T-helper 1 cell treated with Interleukin-12 subunit alpha and Interleukin-12 subunit beta and Interleukin-4 antibody, amounts not matched to agents 30 μg/mL and 1 μg/mL, for 36 hours (primary cell): Measurements from ENCODE around the gene TUBGCP6.
A peak's percentile ranks its signal among the peaks of the same experiment; 100 is the strongest.

Experiments
- H3K27ac Mint-ChIP-seq: one replicate; pipeline ENCODE4 v1.8.0; 2021; ENCODE audit warnings: mild to moderate bottlenecking, mixed read lengths
- H3K27me3 Mint-ChIP-seq: one replicate; pipeline ENCODE4 v1.8.0; 2021; ENCODE audit warnings: low read depth, mixed read lengths
- H3K36me3 Mint-ChIP-seq: one replicate; pipeline ENCODE4 v1.8.0; 2021; ENCODE audit warnings: low read depth, mixed read lengths
- H3K4me1 Mint-ChIP-seq: one replicate; pipeline ENCODE4 v1.8.0; 2021; ENCODE audit warnings: low read depth, mixed read lengths
- H3K4me3 Mint-ChIP-seq: one replicate; pipeline ENCODE4 v1.8.0; 2021; ENCODE audit warnings: mild to moderate bottlenecking, moderate library complexity, mixed read lengths
- H3K9me3 Mint-ChIP-seq: one replicate; pipeline ENCODE4 v1.8.0; 2021; ENCODE audit warnings: mixed read lengths

The TUBGCP6 gene

DNA sequence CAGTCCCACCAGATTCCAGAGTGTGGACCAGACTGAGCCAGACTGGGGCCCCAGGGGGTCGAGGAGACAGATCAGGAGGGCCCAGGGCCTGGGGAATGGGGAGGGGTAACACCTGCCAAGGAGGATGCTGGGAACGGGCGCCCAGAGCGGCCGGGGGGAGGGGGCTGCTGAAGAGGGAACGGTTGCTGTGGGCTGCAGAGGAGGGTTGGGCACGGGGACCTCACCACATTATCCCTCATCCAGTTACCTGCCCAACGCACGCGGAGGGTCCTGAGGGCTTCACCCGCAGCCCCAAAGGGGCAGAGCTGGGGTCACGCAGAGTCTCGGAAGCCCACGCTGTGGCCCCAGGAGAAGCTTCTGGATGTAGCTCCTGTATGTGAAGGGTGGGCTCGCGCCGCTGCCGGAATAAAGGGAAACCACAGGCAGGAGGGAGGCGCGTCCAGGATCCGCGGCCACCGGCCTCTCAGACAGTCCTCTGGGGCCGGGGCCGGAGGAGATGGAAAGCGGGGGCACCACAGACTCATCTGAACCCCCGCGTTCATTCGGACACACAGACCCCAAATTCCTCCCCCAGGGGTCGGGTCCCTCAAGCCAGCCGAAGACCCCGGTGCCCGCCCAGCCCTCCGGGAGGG, 44.9 kb downstream of the TUBGCP6 start:
- H3K4me3 Mint-ChIP-seq = peak overlapping the region; percentile 56

DNA sequence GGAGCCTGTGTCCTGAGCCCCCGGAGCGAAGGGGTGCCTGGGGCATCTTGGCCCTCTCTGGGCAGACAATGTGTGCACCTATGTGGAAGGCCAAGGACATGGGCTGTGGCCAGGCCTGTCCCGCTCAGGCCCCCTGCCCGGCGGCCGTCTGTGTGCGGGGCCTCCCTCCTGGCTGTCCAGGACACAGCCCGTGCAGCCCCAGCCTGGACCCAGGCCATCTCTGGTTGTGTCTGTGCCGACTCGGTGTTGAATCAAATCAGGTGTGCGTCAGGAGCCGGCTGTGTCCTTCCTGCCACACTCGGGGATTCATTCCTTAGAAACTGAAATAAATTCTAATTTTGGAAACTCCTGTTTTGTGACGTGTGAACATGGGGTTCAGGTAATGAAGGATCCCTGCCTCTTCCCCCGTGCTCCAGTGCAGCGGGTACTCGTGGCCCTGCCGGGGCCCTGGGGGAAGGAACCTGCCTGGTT, 45.5 kb downstream of the TUBGCP6 start:
- H3K4me3 Mint-ChIP-seq = peak overlapping the region; percentile 56
- H3K27ac Mint-ChIP-seq = no peak overlapping the region
- H3K36me3 Mint-ChIP-seq = peaks cover 9% of the 10 kb centered on the region

More for the DNA sequence above, 44.9 kb downstream of the TUBGCP6 start:
- H3K27ac Mint-ChIP-seq = no peak overlapping the region
- no peaks in the 10 kb centered on the region for H3K27me3 Mint-ChIP-seq
- peaks cover 19% of the 10 kb centered on the region for H3K4me1 Mint-ChIP-seq
- no peaks in the 10 kb centered on the region for H3K9me3 Mint-ChIP-seq
- peaks cover 12% of the 10 kb centered on the region for H3K36me3 Mint-ChIP-seq

DNA sequence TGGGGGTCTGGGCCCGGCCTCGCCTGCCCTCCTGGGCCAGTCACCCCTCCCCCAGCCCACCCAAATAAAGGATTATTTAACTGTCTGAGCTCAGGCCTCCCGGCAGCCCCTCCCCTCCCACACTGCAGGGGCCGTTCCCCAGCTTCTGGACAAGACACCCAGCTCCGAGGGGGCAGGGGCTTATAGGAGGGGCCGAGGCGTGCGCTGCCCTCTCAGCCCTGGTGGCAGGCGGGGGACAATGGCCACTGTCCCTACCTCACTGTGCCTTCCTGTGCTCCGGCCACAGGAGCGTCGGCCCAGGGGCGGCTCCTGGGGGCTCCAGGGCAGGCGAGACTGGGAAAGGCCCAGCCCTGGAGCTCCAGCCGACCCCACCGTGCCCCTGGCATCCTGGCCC, 46.2 kb downstream of the TUBGCP6 start:
- H3K4me1 Mint-ChIP-seq = peaks cover 13% of the 10 kb centered on the region
- H3K9me3 Mint-ChIP-seq = no peaks in the 10 kb centered on the region
- H3K27ac Mint-ChIP-seq = no peak overlapping the region
- no peaks in the 10 kb centered on the region for H3K27me3 Mint-ChIP-seq
- H3K4me3 Mint-ChIP-seq = no peak overlapping the region
- peaks cover 6% of the 10 kb centered on the region for H3K36me3 Mint-ChIP-seq

More for the DNA sequence above, 45.5 kb downstream of the TUBGCP6 start:
- Mint-ChIP-seq H3K4me1 (peaks cover 13% of the 10 kb centered on the region), H3K27me3 (no peaks in the 10 kb centered on the region), H3K9me3 (no peaks in the 10 kb centered on the region)

DNA sequence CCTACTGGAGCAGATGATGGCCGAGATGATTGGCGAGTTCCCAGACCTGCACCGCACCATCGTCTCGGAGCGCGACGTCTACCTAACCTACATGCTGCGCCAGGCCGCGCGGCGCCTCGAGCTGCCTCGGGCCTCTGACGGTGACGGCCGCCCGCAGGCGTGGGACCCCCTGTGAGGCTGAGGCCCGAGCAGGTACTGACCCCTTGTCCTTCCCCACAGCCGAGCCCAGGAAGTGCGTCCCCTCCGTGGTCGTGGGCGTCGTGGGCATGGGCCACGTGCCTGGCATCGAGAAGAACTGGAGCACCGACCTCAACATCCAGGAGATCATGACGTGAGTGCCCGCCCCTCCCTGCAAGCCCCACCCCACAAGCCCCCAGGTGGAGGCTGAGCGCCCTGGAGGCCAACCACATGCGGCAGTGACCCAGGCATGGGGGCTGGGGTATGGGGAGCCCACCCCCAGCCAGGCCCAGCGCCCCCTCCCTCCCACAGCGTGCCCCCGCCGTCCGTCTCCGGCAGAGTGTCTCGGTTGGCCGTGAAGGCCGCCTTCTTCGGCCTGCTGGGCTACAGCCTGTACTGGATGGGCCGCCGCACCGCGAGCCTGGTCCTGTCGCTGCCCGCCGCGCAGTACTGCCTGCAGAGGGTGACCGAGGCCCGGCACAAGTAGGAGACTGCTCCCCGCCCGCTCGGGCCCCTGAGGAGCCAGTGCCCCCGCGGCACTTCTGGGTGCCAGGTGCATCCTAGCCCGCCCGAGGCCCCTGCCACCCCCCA, 46.8 kb downstream of the TUBGCP6 start:
- Mint-ChIP-seq H3K36me3 (peaks cover 4% of the 10 kb centered on the region), H3K27me3 (no peaks in the 10 kb centered on the region), H3K9me3 (no peaks in the 10 kb centered on the region), H3K4me1 (peaks cover 11% of the 10 kb centered on the region), H3K4me3 (no peak overlapping the region), H3K27ac (no peak overlapping the region)

DNA sequence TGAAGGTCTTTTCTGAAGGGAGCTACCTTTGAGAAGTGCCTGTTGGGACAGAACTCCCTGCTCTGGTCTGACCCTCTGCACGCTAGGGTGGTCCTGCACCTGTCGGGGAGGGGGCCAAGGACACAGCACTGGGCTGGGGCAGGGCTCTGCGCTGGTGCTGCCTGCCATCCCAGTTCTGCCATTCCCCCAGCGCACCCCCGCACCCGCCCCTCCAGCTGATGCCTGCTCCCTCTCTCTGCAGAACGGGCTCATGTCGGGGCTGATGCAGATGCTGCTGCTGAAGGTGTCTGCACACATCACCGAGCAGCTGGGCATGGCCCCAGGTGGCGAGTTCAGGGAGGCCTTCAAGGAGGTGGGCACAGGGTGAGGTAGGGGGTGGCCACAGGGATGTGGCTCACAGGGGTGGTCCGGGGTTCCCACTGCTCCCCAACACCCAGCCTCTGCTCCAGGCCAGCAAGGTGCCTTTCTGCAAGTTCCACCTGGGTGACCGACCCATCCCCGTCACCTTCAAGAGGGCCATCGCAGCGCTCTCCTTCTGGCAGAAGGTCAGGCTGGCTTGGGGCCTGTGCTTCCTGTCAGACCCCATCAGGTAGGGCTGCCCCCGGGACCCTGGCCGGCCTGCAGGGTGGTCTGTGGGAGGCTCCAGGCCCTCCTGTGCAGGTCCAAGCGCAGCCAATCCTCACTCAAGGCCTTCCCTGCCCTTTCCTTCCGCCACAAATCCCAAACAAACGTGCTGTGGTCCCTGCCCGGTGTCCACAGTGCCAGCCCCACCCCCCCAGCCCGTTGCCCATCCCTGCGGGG, 47.6 kb downstream of the TUBGCP6 start:
- Mint-ChIP-seq H3K27ac (no peak overlapping the region), H3K36me3 (peaks cover 5% of the 10 kb centered on the region), H3K4me1 (peaks cover 12% of the 10 kb centered on the region), H3K9me3 (no peaks in the 10 kb centered on the region), H3K4me3 (no peak overlapping the region), H3K27me3 (no peaks in the 10 kb centered on the region)

DNA sequence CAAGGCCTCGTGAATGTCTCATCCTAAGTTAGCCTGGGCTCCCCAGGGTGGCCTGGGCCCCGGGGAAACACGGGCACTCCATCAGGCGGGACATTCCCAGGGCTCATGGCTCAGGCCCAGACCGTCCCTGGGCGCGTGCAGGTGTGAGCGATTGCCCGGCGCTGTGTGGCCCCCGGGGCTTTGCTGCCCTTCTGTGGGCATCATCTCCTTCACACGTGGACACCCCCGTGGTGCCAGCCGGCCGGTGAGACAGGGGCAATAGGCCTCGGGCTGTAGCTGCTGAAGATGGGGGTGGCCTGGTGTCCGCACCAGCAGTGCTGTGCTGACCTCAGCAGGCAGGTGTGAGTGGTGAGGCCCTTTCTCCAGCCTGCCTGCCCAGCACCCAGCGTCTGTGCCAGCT, 48.6 kb downstream of the TUBGCP6 start:
- peaks cover 15% of the 10 kb centered on the region for H3K4me1 Mint-ChIP-seq
- H3K27me3 Mint-ChIP-seq = no peaks in the 10 kb centered on the region
- H3K9me3 Mint-ChIP-seq = no peaks in the 10 kb centered on the region
- no peak overlapping the region for H3K27ac Mint-ChIP-seq
- peaks cover 7% of the 10 kb centered on the region for H3K36me3 Mint-ChIP-seq
- H3K4me3 Mint-ChIP-seq = no peak overlapping the region

DNA sequence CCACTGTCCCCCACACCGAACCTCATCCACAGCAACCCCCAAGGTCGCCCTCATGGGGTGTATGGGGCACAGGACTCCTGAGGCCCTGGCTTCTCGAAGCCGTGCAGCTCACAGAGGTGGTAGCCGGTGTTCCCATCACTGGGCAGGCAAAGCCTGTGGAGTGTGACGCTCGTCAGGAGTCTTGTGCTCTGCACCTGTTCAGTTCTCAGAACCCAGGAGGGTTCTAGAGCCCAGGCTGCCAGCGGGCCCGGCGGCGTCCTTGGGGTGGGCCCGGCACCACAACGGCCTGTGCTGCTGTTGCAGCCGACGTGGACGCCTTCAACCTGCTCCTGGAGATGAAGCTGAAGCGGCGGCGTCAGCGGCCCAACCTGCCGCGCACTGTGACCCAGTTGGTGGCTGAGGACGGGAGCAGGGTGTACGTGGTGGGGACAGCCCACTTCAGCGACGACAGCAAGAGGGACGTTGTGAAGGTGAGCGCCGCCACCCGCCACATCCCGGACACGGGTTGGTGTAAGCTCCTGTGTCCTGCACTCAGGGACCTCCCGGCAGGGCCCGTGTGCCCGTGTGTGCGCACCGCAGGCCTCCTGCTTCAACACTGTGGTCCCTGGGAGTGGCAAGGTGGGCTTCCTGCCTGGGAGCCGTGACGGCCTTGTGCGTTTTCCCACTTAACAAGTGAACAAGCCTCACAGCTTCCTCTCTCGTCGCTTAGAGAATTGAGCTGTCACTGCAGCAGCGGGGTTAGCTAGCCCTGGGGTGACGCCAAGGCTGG, 50.6 kb downstream of the TUBGCP6 start:
- no peaks in the 10 kb centered on the region for H3K27me3 Mint-ChIP-seq
- no peak overlapping the region for H3K4me3 Mint-ChIP-seq
- H3K36me3 Mint-ChIP-seq = peaks cover 8% of the 10 kb centered on the region
- H3K9me3 Mint-ChIP-seq = no peaks in the 10 kb centered on the region
- peaks cover 22% of the 10 kb centered on the region for H3K4me1 Mint-ChIP-seq
- no peak overlapping the region for H3K27ac Mint-ChIP-seq

DNA sequence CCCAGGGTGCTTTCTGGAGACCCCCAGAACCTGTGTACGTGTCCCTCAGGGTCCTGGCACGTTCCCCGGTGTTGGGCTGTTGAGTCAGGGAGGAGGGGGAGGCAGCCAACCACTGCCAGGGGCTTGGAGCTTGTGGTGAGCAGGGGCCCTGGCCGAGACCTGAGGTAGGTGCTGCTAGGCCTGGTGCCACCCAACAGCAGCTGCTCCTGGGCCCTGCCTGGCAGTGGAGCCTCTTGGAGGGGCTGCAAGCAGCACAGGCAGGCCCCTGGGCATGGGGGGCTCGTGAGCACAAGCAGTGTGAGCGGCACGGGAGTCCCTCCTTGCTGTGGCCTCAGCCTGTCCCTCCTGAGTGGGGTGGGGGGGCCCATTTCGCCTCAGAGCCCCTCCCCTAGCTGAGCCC, 51.2 kb downstream of the TUBGCP6 start:
- H3K27me3 Mint-ChIP-seq = no peaks in the 10 kb centered on the region
- H3K4me3 Mint-ChIP-seq = no peak overlapping the region
- H3K36me3 Mint-ChIP-seq = peaks cover 8% of the 10 kb centered on the region
- peaks cover 25% of the 10 kb centered on the region for H3K4me1 Mint-ChIP-seq
- no peaks in the 10 kb centered on the region for H3K9me3 Mint-ChIP-seq
- no peak overlapping the region for H3K27ac Mint-ChIP-seq

DNA sequence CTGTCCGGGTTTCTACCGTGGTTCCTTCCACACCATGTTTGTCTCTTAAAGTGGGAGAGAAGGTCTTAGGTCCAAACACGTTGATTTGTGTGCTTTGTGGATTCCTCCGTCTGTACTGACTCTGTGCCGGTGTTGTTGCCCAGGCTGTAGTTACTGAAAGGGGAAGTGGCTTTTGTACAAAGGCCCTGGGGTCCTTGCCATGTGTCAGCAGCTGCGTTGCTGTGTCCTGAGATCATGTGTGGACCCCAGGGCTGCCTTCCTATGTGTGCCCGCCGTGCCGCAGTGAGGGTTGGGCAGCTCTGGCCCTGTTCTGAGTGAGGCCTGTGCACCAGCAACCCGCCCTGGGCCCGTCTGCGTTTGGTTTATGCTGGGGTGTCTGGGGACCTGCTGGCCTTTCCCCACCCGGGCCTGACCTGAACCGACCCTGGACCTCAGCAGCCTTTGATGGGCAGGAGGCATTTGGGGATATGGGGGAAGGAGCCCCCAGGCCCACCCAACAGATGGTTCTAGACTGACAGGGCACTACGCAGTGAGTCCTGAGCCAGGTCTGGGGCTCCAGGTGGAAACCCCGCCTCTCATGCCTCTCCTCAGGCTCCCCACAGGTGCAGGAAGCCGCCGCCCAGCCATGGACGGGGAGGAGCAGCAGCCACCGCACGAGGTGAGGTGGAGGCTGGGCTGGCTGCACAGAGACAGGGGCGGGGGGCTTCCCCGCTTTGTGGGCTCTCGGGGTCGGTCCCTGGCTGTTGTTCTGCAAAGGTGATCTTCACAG, 52.2 kb downstream of the TUBGCP6 start:
- no peaks in the 10 kb centered on the region for H3K27me3 Mint-ChIP-seq
- peaks cover 27% of the 10 kb centered on the region for H3K4me1 Mint-ChIP-seq
- peak overlapping the region; percentile 71 for H3K4me3 Mint-ChIP-seq
- no peaks in the 10 kb centered on the region for H3K9me3 Mint-ChIP-seq
- H3K27ac Mint-ChIP-seq = peak overlapping the region; percentile 97
- peaks cover 8% of the 10 kb centered on the region for H3K36me3 Mint-ChIP-seq

DNA sequence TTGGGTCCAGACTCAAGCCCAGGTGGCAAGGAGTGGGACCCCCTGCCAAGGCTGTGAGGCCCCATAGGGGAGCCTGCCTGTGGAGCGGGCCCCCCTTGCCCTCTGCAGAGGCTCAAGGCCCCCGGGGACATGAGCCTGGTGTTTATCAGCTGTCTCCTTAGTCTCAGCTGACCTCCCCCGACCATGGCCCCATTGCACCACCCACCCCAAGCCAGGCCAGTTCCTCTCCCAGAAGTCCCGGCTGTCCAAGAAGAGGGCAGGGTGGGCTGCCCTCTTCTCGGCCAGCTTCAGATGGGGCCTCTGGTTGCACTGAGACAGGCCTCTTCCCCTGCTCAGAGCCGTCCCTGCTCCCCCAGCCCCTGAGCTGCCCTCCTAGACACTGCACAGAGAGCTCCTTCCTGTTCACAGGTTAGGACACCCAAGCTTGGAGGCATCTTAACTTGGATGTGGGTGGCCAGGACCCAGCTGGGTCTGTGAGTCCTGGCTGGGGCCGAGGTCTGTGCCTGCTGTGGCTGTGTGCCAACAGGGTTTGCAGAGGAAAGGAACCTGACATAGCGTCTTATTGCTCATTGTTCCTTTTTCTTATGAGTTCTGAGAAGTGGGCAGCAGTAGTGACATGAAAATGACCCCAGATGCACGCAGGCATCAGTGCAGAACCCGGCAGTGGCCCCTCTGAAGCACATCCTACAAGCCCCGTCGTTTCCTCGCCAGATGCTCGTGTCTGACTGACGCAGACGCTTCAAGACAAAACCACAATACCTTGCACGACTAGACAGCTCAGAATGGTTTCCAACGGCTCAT, 53.7 kb downstream of the TUBGCP6 start:
- H3K27me3 Mint-ChIP-seq = no peaks in the 10 kb centered on the region
- H3K4me1 Mint-ChIP-seq = peaks cover 33% of the 10 kb centered on the region
- H3K9me3 Mint-ChIP-seq = no peaks in the 10 kb centered on the region
- peak overlapping the region; percentile 89 for H3K4me3 Mint-ChIP-seq
- H3K36me3 Mint-ChIP-seq = peaks cover 14% of the 10 kb centered on the region
- H3K27ac Mint-ChIP-seq = peak overlapping the region; percentile 97

DNA sequence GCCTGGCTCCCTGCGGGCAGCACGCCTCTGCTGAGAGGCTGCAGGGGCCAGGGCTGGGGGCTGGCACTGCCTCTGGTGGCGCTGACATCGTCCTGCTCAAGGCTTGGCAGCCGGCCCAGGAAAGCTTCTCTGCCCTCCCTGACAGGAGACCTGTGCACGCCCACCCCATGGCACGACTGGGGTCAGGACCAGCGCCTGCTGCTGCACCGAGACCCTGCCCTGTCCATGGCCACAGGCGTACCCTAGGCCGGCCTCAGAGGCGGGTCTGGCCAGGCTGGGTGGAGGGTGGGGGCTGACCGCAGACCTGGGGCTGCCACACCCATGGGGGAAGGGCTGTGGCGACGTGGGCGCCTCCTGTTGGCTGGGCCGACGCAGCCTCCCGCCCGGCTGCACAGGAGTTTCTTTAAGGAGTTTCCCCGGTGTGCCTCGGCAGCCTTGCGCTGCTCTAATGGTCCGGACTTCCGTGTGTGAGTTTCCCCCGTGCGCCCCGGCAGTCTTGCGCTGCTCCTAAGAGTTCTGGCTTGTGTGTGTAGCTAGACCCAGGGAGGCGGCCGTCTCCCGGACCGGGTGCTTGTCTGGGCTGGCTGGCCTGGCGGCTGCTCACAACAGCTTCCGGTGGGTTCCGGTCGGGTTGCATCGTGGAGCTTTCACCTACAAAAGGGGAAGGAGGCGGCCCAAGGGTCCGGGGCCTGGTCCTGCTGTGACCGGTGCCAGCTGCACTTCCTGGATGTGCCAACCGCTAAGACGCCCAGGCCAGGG, 54.5 kb downstream of the TUBGCP6 start:
- no peaks in the 10 kb centered on the region for H3K27me3 Mint-ChIP-seq
- peak overlapping the region; percentile 97 for H3K27ac Mint-ChIP-seq
- no peaks in the 10 kb centered on the region for H3K9me3 Mint-ChIP-seq
- H3K4me3 Mint-ChIP-seq = peak overlapping the region; percentile 89
- H3K4me1 Mint-ChIP-seq = peaks cover 34% of the 10 kb centered on the region
- H3K36me3 Mint-ChIP-seq = peaks cover 14% of the 10 kb centered on the region

DNA sequence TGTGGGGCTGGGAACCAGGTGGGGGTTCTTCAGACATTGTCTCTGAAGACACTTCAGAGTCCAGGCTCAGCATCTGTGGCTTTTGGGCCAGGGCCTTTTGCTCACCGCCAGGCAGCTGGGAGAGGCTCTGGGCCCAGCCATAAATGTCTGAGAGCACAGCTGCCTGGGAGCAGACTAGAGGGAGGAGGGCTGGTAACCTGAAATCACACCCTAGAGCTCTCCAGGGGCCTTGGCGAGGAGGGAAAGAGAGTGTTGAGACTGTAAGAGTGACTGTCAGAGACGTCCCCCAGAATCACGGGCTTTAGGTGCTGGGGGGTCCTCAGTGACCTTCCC, 55.0 kb downstream of the TUBGCP6 start:
- Mint-ChIP-seq H3K9me3 (no peaks in the 10 kb centered on the region), H3K27ac (peak overlapping the region; percentile 97), H3K4me1 (peaks cover 35% of the 10 kb centered on the region), H3K4me3 (peak overlapping the region; percentile 89), H3K36me3 (peaks cover 14% of the 10 kb centered on the region), H3K27me3 (no peaks in the 10 kb centered on the region)
